MCF 10A (cell line): Measurements from ENCODE around the gene PHAF1. TPM values are rescaled to one million over a fixed set of nuclear protein-coding genes. Genes with fewer than 3 reads are reported as not detected.

Experiments
- BruUV-seq: library from RNA; stranded (reverse); fragments of 400-500 nt; replicated peaks from 2 replicates; lab custom pipeline; 2021; lab: Mats Ljungman, UMichigan
- CTCF ChIA-PET: fragments of 300-600 bp; sonication (Branson Sonifier 250); formaldehyde crosslinking; extraction: SDS; loops from one replicate; lab custom pipeline; 2021; ENCODE audit warnings: antibody characterized with exemption, inconsistent platforms; lab: Yijun Ruan, JAX
- POLR2A ChIA-PET: fragments of 300-600, 350-650 bp; sonication (Branson Sonifier 250); formaldehyde crosslinking; extraction: SDS; loops from one replicate; lab custom pipeline; 2020; ENCODE audit warnings: antibody characterized with exemption, inconsistent platforms; lab: Yijun Ruan, JAX
- DNase-seq: peaks from one replicate; pipeline ENCODE4 v3.0.0-alpha.2; 2018; ENCODE audit not compliant: unreplicated experiment
- H3K27ac Mint-ChIP-seq: one replicate; pipeline ENCODE4 v1.8.0; 2022; ENCODE audit warnings: mild to moderate bottlenecking, low read depth, mixed read lengths; ENCODE audit not compliant: unreplicated experiment
- H3K27me3 Mint-ChIP-seq: one replicate; pipeline ENCODE4 v1.8.0; 2022; ENCODE audit warnings: mixed read lengths; ENCODE audit not compliant: insufficient read depth, unreplicated experiment
- H3K36me3 Mint-ChIP-seq: one replicate; pipeline ENCODE4 v1.8.0; 2022; ENCODE audit warnings: mild to moderate bottlenecking, moderate library complexity, mixed read lengths; ENCODE audit not compliant: insufficient read depth, unreplicated experiment
- H3K4me1 Mint-ChIP-seq: one replicate; pipeline ENCODE4 v1.8.0; 2022; ENCODE audit warnings: mixed read lengths; ENCODE audit not compliant: insufficient read depth, unreplicated experiment
- H3K4me3 Mint-ChIP-seq: one replicate; pipeline ENCODE4 v1.8.0; 2022; ENCODE audit warnings: mild to moderate bottlenecking, moderate library complexity, mixed read lengths; ENCODE audit not compliant: unreplicated experiment
- H3K9me3 Mint-ChIP-seq: one replicate; pipeline ENCODE4 v1.8.0; 2022; ENCODE audit warnings: mixed read lengths; ENCODE audit not compliant: unreplicated experiment
- intact Hi-C: fragments of 100-400 bp; cut with micrococcal nuclease; formaldehyde crosslinking; loops from 2 replicates; pipeline ENCODE4 v1.14.1; 2022
- total RNA-seq: library from RNA; stranded (reverse); gene quantifications from 2 replicates; pipeline ENCODE4 v1.2.3, GENCODE V29; 2022
- TF ChIP-seq, protein P1 (sequence below): fragments of 200-600 bp; IDR thresholded peaks from one replicate; pipeline ENCODE4 v1.8.0; 2022; ENCODE audit warnings: antibody characterized with exemption, mild to moderate bottlenecking; ENCODE audit not compliant: unreplicated experiment

PHAF1 gene
- total RNA-seq, 1 experiment from 2014 or later, result 14.5 TPM

GRCh38 chr16:67082891-67083290 lies 26.9 kb upstream of the PHAF1 start:
- H3K4me3 Mint-ChIP-seq, result no peak overlapping the region
- POLR2A ChIA-PET, result interaction anchor here (0.7 to 1.7 kb wide), 6 partner anchors 9 to 53 kb away, joined by 3 to 5 read pairs (median 3); no protein-coding TSS in a partner anchor
- TF ChIP-seq, protein P1, sequence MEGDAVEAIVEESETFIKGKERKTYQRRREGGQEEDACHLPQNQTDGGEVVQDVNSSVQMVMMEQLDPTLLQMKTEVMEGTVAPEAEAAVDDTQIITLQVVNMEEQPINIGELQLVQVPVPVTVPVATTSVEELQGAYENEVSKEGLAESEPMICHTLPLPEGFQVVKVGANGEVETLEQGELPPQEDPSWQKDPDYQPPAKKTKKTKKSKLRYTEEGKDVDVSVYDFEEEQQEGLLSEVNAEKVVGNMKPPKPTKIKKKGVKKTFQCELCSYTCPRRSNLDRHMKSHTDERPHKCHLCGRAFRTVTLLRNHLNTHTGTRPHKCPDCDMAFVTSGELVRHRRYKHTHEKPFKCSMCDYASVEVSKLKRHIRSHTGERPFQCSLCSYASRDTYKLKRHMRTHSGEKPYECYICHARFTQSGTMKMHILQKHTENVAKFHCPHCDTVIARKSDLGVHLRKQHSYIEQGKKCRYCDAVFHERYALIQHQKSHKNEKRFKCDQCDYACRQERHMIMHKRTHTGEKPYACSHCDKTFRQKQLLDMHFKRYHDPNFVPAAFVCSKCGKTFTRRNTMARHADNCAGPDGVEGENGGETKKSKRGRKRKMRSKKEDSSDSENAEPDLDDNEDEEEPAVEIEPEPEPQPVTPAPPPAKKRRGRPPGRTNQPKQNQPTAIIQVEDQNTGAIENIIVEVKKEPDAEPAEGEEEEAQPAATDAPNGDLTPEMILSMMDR, result no peak
- CTCF ChIA-PET, result interaction anchor here (0.6 to 0.7 kb wide), 5 partner anchors 16 to 1431 kb away, joined by 3 to 5 read pairs (median 3); no protein-coding TSS in a partner anchor
- no peaks in the 10 kb centered on the region for H3K27me3 Mint-ChIP-seq
- DNase-seq, result no peak
- peaks cover 22% of the 10 kb centered on the region for H3K36me3 Mint-ChIP-seq
- BruUV-seq, result no TSS peak
- intact Hi-C loops, result no loop called here
- H3K9me3 Mint-ChIP-seq, result no peaks in the 10 kb centered on the region
- H3K4me1 Mint-ChIP-seq, result no peaks in the 10 kb centered on the region
- H3K27ac Mint-ChIP-seq, result no peak overlapping the region

- H3K9me3 Mint-ChIP-seq, result no peaks in the 10 kb centered on the region
- BruUV-seq, result no TSS peak
- intact Hi-C loops, result no loop called here
- no peaks in the 10 kb centered on the region for H3K4me1 Mint-ChIP-seq
- CTCF ChIA-PET, result interaction anchor here (0.6 kb wide), 2 partner anchors 141 to 731 kb away, joined by 3 to 4 read pairs; no protein-coding TSS in a partner anchor
- POLR2A ChIA-PET, result interaction anchor here (1.7 kb wide), 1 partner anchor 13 kb away, joined by 5 read pairs; no protein-coding TSS in a partner anchor
- H3K36me3 Mint-ChIP-seq, result peaks cover 23% of the 10 kb centered on the region
- TF ChIP-seq, protein P1, result no peak
- no peak overlapping the region for H3K27ac Mint-ChIP-seq
- H3K27me3 Mint-ChIP-seq, result no peaks in the 10 kb centered on the region
- no peak overlapping the region for H3K4me3 Mint-ChIP-seq
- DNase-seq, result peak; percentile 24
These were observed 25.3 kb upstream of the PHAF1 start for GRCh38 chr16:67084345-67085028.

GRCh38 chr16:67086822-67087221 lies 22.9 kb upstream of the PHAF1 start:
- H3K27me3 Mint-ChIP-seq, result no peaks in the 10 kb centered on the region
- no TSS peak for BruUV-seq
- H3K4me3 Mint-ChIP-seq, result no peak overlapping the region
- no peak overlapping the region for H3K27ac Mint-ChIP-seq
- H3K9me3 Mint-ChIP-seq, result no peaks in the 10 kb centered on the region
- POLR2A ChIA-PET, result interaction anchor here (0.9 to 1.6 kb wide), 2 partner anchors 12 to 16 kb away, joined by 3 read pairs; no protein-coding TSS in a partner anchor
- intact Hi-C loops, result no loop called here
- CTCF ChIA-PET, result interaction anchor here (0.8 to 1.3 kb wide), 2 partner anchors 17 to 133 kb away, joined by 3 to 4 read pairs; no protein-coding TSS in a partner anchor
- TF ChIP-seq, protein P1, result no peak
- H3K4me1 Mint-ChIP-seq, result no peaks in the 10 kb centered on the region
- DNase-seq, result no peak
- peaks cover 13% of the 10 kb centered on the region for H3K36me3 Mint-ChIP-seq

GRCh38 chr16:67087291-67087690 lies 22.4 kb upstream of the PHAF1 start:
- no peaks in the 10 kb centered on the region for H3K27me3 Mint-ChIP-seq

More at GRCh38 chr16:67087291-67087690, 22.4 kb upstream of the PHAF1 start:
- intact Hi-C loops, result no loop called here
- ChIA-PET POLR2A (interaction anchor here (1.6 kb wide), 1 partner anchor 12 kb away, joined by 3 read pairs; no protein-coding TSS in a partner anchor), CTCF (interaction anchor here (0.6 to 0.8 kb wide), 3 partner anchors 16 to 329 kb away, joined by 3 to 4 read pairs (median 3); partner anchors contain the start of gene ZDHHC1)
- H3K36me3 Mint-ChIP-seq, result peaks cover 8% of the 10 kb centered on the region
- TF ChIP-seq, protein P1, result no peak
- DNase-seq, result no peak
- H3K27ac Mint-ChIP-seq, result no peak overlapping the region
- H3K4me1 Mint-ChIP-seq, result no peaks in the 10 kb centered on the region
- no peak overlapping the region for H3K4me3 Mint-ChIP-seq
- no peaks in the 10 kb centered on the region for H3K9me3 Mint-ChIP-seq
- no TSS peak for BruUV-seq
